IMR-90 (cell line): ENCODE results near the gene CATSPERB. TPM values are rescaled to one million over a fixed set of nuclear protein-coding genes. Genes with fewer than 3 reads are reported as not detected.

ENCODE experiments used
- ATAC-seq: fragments of 200-7000 bp; cut with Tn5 transposase; 2 replicates; pipeline ENCODE4 v1.9.1; 2020; ENCODE audit warnings: low read depth, mild to moderate bottlenecking, moderate library complexity
- BruUV-seq: library from RNA; stranded (reverse); fragments of 400-500 nt; replicated peaks from 2 replicates; lab custom pipeline; 2021; lab: Mats Ljungman, UMichigan
- CTCF ChIA-PET: fragments of 300-600 bp; formaldehyde crosslinking; extraction: SDS; loops from one replicate; lab custom pipeline; 2021; ENCODE audit warnings: antibody characterized with exemption; lab: Yijun Ruan, JAX
- POLR2A ChIA-PET: fragments of 300-600 bp; sonication (Branson Sonifier 250); formaldehyde crosslinking; loops from one replicate; lab custom pipeline; 2022; ENCODE audit warnings: antibody characterized with exemption; ENCODE audit not compliant: unreplicated experiment; lab: Charles Lee
- DNase-seq: peaks from one replicate; pipeline ENCODE4 v3.0.0; 2013
- H2AFZ ChIP-seq: replicated peaks from 2 replicates; pipeline ENCODE3; 2013; ENCODE audit warnings: low read length, mild to moderate bottlenecking; ENCODE audit not compliant: poor library complexity
- H2AK5ac ChIP-seq: 2 replicates; pipeline ENCODE4 v1.6.1; 2013; ENCODE audit warnings: low read depth, low read length, inconsistent platforms
- H2AK9ac ChIP-seq: replicated peaks from 2 replicates; pipeline ENCODE3; 2013; ENCODE audit warnings: mild to moderate bottlenecking, low read depth, low read length, moderate library complexity; ENCODE audit not compliant: poor library complexity
- H2BK120ac ChIP-seq: 2 replicates; pipeline ENCODE4 v1.6.1; 2013; ENCODE audit warnings: low read depth, low read length, inconsistent platforms
- H2BK15ac ChIP-seq: 3 replicates; pipeline ENCODE4 v1.6.1; 2013; ENCODE audit warnings: low read depth, low read length, inconsistent platforms
- H2BK20ac ChIP-seq: 2 replicates; pipeline ENCODE4 v1.6.1; 2013; ENCODE audit warnings: low read depth, mild to moderate bottlenecking, inconsistent platforms, low read length, moderate library complexity
- H2BK5ac ChIP-seq: 2 replicates; pipeline ENCODE4 v1.6.1; 2013; ENCODE audit warnings: mild to moderate bottlenecking, low read depth, low read length, inconsistent platforms; ENCODE audit not compliant: poor library complexity, severe bottlenecking
- H3K14ac ChIP-seq: replicated peaks from 2 replicates; pipeline ENCODE4 v1.6.1; 2013; ENCODE audit warnings: low read depth, low read length, inconsistent platforms
- H3K18ac ChIP-seq: 2 replicates; pipeline ENCODE4 v1.6.1; 2013; ENCODE audit warnings: low read depth, low read length, control low read depth
- H3K23ac ChIP-seq: 2 replicates; pipeline ENCODE4 v1.6.1; 2013; ENCODE audit warnings: low read depth, low read length, inconsistent platforms
- H3K27ac ChIP-seq: 2 replicates; pipeline ENCODE4 v1.5.1; 2013; ENCODE audit warnings: mild to moderate bottlenecking, control low read depth, low read length; ENCODE audit not compliant: insufficient read depth
- H3K27me3 ChIP-seq: 2 replicates; pipeline ENCODE4 v1.6.1; 2013; ENCODE audit warnings: low read length; ENCODE audit not compliant: control insufficient read depth, insufficient read depth
- H3K36me3 ChIP-seq: 2 replicates; pipeline ENCODE4 v1.6.1; 2013; ENCODE audit warnings: low read length, mixed read lengths; ENCODE audit not compliant: control insufficient read depth, insufficient read depth
- H3K4ac ChIP-seq: 2 replicates; pipeline ENCODE4 v1.6.1; 2013; ENCODE audit warnings: low read depth, low read length, inconsistent platforms
- H3K4me1 ChIP-seq: 2 replicates; pipeline ENCODE4 v1.6.1; 2013; ENCODE audit warnings: low read length, mixed read lengths; ENCODE audit not compliant: control insufficient read depth, insufficient read depth
- H3K4me2 ChIP-seq: 2 replicates; pipeline ENCODE4 v1.6.1; 2013; ENCODE audit warnings: low read depth, mild to moderate bottlenecking, control low read depth, low read length, moderate library complexity
- H3K4me3 ChIP-seq: 2 replicates; pipeline ENCODE4 v1.5.1; 2013; ENCODE audit warnings: low read depth, mild to moderate bottlenecking, control low read depth, low read length, moderate library complexity; ENCODE audit not compliant: insufficient read depth
- H3K56ac ChIP-seq: 2 replicates; pipeline ENCODE4 v1.6.1; 2013; ENCODE audit warnings: low read length, inconsistent platforms; ENCODE audit not compliant: insufficient read depth; ENCODE audit errors: extremely low read depth
- H3K79me1 ChIP-seq, 2 experiments: 2 replicates each; pipeline ENCODE4 v1.6.1; 2013; ENCODE audit warnings: low read length in 2 of 2, inconsistent platforms in 1 of 2, low read depth in 1 of 2
- H3K9ac ChIP-seq: 2 replicates; pipeline ENCODE4 v1.6.1; 2013; ENCODE audit warnings: low read depth, low read length, control low read depth
- H3K9me1 ChIP-seq: 2 replicates; pipeline ENCODE4 v1.6.1; 2013; ENCODE audit warnings: low read length, inconsistent platforms; ENCODE audit not compliant: insufficient read depth
- H3K9me3 ChIP-seq: 2 replicates; pipeline ENCODE4 v1.6.1; 2013; ENCODE audit warnings: low read length; ENCODE audit not compliant: control insufficient read depth, insufficient read depth
- H4K20me1 ChIP-seq: 2 replicates; pipeline ENCODE4 v1.6.1; 2013; ENCODE audit warnings: low read length, inconsistent platforms; ENCODE audit not compliant: insufficient read depth
- H4K5ac ChIP-seq: 2 replicates; pipeline ENCODE4 v1.6.1; 2013; ENCODE audit warnings: mild to moderate bottlenecking, low read depth, low read length, control low read depth
- H4K8ac ChIP-seq, 2 experiments: 2 replicates each; pipeline ENCODE4 v1.6.1; 2013; ENCODE audit warnings: low read depth in 2 of 2, low read length in 2 of 2, control low read depth in 1 of 2, inconsistent platforms in 1 of 2
- H4K91ac ChIP-seq: 2 replicates; pipeline ENCODE4 v1.6.1; 2013; ENCODE audit warnings: low read depth, low read length, inconsistent platforms; ENCODE audit not compliant: insufficient read depth
- CEBPB ChIP-seq: IDR thresholded peaks from 2 replicates; pipeline ENCODE4 v1.6.1; 2012; ENCODE audit warnings: low read depth, low read length, improper control_type of control experiment
- CHD1 ChIP-seq: IDR thresholded peaks from 2 replicates; pipeline ENCODE4 v1.6.1; 2012; ENCODE audit warnings: low read depth, low read length, improper control_type of control experiment
- FOS ChIP-seq: fragments of 150-350 bp; IDR thresholded peaks from 2 replicates; pipeline ENCODE4 v1.6.1; 2016; ENCODE audit warnings: low read depth, low read length
- MAFK ChIP-seq: IDR thresholded peaks from 2 replicates; pipeline ENCODE4 v1.6.1; 2012; ENCODE audit warnings: low read depth, low read length, improper control_type of control experiment
- MAZ ChIP-seq: IDR thresholded peaks from 2 replicates; pipeline ENCODE4 v1.6.1; 2012; ENCODE audit warnings: low read depth, mild to moderate bottlenecking, low read length, improper control_type of control experiment, moderate library complexity, borderline replicate concordance
- MXI1 ChIP-seq: IDR thresholded peaks from 2 replicates; pipeline ENCODE4 v1.6.1; 2012; ENCODE audit warnings: low read depth, mild to moderate bottlenecking, low read length, moderate library complexity, borderline replicate concordance
- NFE2L2 ChIP-seq: fragments of 150-350 bp; IDR thresholded peaks from 2 replicates; pipeline ENCODE4 v1.6.1; 2016; ENCODE audit warnings: low read depth, mild to moderate bottlenecking, low read length
- USF2 ChIP-seq: fragments of 150-350 bp; IDR thresholded peaks from 2 replicates; pipeline ENCODE4 v1.6.1; 2017; ENCODE audit warnings: mild to moderate bottlenecking, antibody characterized with exemption, low read length, low read depth
- WGBS, 2 experiments: methylation state at CpG; one replicate each; pipeline versions ENCODE4 v1.1.5 to v1.1.7; 2013; ENCODE audit warnings: missing lambda C conversion rate in 2 of 2; ENCODE audit not compliant: insufficient read length in 1 of 2; ENCODE audit errors: extremely low coverage in 2 of 2; 5-methylcytosine and 5-hydroxymethylcytosine counted together
- dilution Hi-C: fragments of 300-500 bp; cut with HindIII; formaldehyde crosslinking; loops from one replicate; pipeline ENCODE4 v1.14.3; 2018; ENCODE audit warnings: low sequenced_read_pairs; ENCODE audit not compliant: unreplicated experiment
- in situ Hi-C: fragments of 300-500 bp; cut with MboI; formaldehyde crosslinking; loops from 3 replicates; pipeline ENCODE4 v1.14.3; 2019; ENCODE audit warnings: low sequenced_read_pairs, inconsistent platforms, mixed read lengths
- intact Hi-C: fragments of 100-400 bp; cut with micrococcal nuclease; formaldehyde crosslinking; loops from 2 replicates; pipeline ENCODE4 v1.10.0; 2022
- polyA plus RNA-seq, 3 experiments: library from polyadenylated mRNA; depleted of rRNA; stranded (reverse); fragments of >200 nt; gene quantifications; 2 replicates each; pipeline ENCODE4 v1.2.3, GENCODE V29; 2012; ENCODE audit warnings: low replicate concordance in 1 of 3
- total RNA-seq: library from RNA; depleted of rRNA; stranded (reverse); fragments of >200 nt; gene quantifications from 2 replicates; pipeline ENCODE4 v1.2.3, GENCODE V29; 2012

CATSPERB gene
- total and polyA plus RNA-seq, 2 of the 4 experiments (the other 2 are of a cell fraction): not detected

GRCh38 chr14:91614187-91614586, 117.7 kb downstream of the CATSPERB start:
- TF ChIP-seq CHD1: no peak
- TF ChIP-seq MAFK: peak; percentile 53
- TF ChIP-seq CEBPB: no peak
- TF ChIP-seq USF2: no peak
- peak; percentile 88 for TF ChIP-seq NFE2L2
- no peak for TF ChIP-seq MAZ
- TF ChIP-seq FOS: no peak
- no peak for TF ChIP-seq MXI1
- Histone ChIP-seq H3K4me3 (no peak overlapping the region), H3K23ac (no peak overlapping the region), H2BK15ac (no peak overlapping the region), H2BK120ac (no peak overlapping the region), H3K18ac (no peak overlapping the region), H4K5ac (no peak overlapping the region), H3K4me2 (no peak overlapping the region), H3K9ac (no peak overlapping the region), H3K56ac (no peak overlapping the region), H3K4ac (no peak overlapping the region), H3K4me1 (no peaks in the 10 kb centered on the region), H3K9me1 (no peaks in the 10 kb centered on the region), H4K91ac (no peak overlapping the region), H3K27me3 (no peaks in the 10 kb centered on the region), H3K36me3 (no peaks in the 10 kb centered on the region), H2AK9ac (no peak overlapping the region), H3K27ac (no peak overlapping the region), H3K79me1 (no peaks in the 10 kb centered on the region), H2AFZ (no peak overlapping the region), H2BK5ac (no peak overlapping the region), H3K9me3 (no peaks in the 10 kb centered on the region), H2BK20ac (no peak overlapping the region), H3K14ac (no peak overlapping the region), H2AK5ac (no peak overlapping the region), H4K20me1 (no peaks in the 10 kb centered on the region), H4K8ac (no peak overlapping the region)
- no TSS peak for BruUV-seq
- DNase-seq (peak; percentile 6), ATAC-seq (0 out of 2 replicates have a peak, but pooled peaks have one; percentile 37)
- in situ Hi-C loops (no loop called here), intact Hi-C loops (no loop called here), dilution Hi-C loops (no loop called here)
- WGBS, 2 experiments: no CpG with 5 or more reads among the region's 2 CpGs
- CTCF ChIA-PET: no interaction called here
- POLR2A ChIA-PET: no interaction called here
